Renal pelvis (tissue), 4 donors: ENCODE data around the gene UBE2U. TPM values are rescaled to one million over a fixed set of nuclear protein-coding genes. Genes with fewer than 3 reads are reported as not detected.
"Not testable (repeated sequence)": the region's sequence is repeated elsewhere in the genome, so short reads cannot be mapped to it uniquely, and the experiment has no call there.

ENCODE experiments used
- DNase-seq: peaks from one replicate; pipeline ENCODE4 v3.0.0-alpha.2; 2013
- polyA plus RNA-seq, 3 donors: library from polyadenylated mRNA; unstranded; fragments of 120-200 nt; gene quantifications; one replicate each; pipeline ENCODE4 v1.2.1, GENCODE V29; 2013; ENCODE audit not compliant: insufficient read length in 3 of 3

UBE2U gene
- polyA plus RNA-seq, 3 donors, result 0.52 TPM; not detected in 2

DNA sequence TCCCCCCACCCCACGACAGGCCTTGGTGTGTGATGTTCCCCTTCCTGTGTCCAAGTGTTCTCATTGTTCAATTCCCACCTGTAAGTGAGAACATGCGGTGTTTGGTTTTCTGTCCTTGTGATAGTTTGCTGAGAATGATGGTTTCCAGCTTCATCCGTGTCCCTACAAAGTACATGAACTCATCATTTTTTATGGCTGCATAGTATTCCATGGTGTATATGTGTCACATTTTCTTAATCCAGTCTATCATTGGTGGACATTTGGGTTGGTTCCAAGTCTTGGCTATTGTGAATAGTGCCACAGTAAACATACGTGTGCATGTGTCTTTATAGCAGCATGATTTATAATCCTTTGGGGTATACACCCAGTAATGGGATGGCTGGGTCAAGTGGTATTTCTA, 36.1 kb downstream of the UBE2U start:
- DNase-seq, result not testable (repeated sequence)

GRCh38 chr1:64240206-64240605, 36.8 kb downstream of the UBE2U start:
- no peak for DNase-seq

DNA sequence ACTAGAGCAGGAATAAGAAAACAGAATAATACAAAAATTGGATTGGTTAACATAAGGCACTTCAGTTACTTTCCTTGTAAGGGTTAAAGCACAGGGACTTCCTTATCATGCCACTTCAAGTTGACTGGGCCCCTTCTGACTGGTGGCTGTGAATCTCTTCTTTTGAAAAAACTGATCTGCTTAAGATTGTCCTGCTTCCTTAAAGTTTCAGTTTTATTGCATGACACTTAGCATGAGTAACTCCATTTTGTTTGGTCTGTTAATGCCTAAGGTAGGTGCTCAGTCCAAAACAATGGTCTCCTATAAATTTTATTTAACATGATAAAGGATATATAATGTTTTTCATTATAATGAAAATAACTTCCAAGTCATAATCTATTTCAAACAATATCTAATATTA, 37.6 kb downstream of the UBE2U start:
- DNase-seq, result no peak

- peak; percentile 27 for DNase-seq
Observed at GRCh38 chr1:64242895-64243756, 39.7 kb downstream of the UBE2U start.

- no peak for DNase-seq
Observed at GRCh38 chr1:64243757-64244080, 40.3 kb downstream of the UBE2U start.

GRCh38 chr1:64245495-64245894, 42.1 kb downstream of the UBE2U start:
- DNase-seq, result no peak

- DNase-seq, result peak; percentile 36
Observed at GRCh38 chr1:64246294-64246917, 43.0 kb downstream of the UBE2U start.

- peak; percentile 66 for DNase-seq
Observed at GRCh38 chr1:64248065-64248464, 44.6 kb downstream of the UBE2U start.

GRCh38 chr1:64250472-64250871, 47.0 kb downstream of the UBE2U start:
- not testable (repeated sequence) for DNase-seq

- DNase-seq, result no peak
Observed at GRCh38 chr1:64251971-64252370, 48.5 kb downstream of the UBE2U start.

- not testable (repeated sequence) for DNase-seq
Observed at GRCh38 chr1:64257233-64257632, 53.8 kb downstream of the UBE2U start.

GRCh38 chr1:64258444-64258843, 55.0 kb downstream of the UBE2U start:
- DNase-seq, result not testable (repeated sequence)

GRCh38 chr1:64263335-64263734, 59.9 kb downstream of the UBE2U start:
- no peak for DNase-seq

DNA sequence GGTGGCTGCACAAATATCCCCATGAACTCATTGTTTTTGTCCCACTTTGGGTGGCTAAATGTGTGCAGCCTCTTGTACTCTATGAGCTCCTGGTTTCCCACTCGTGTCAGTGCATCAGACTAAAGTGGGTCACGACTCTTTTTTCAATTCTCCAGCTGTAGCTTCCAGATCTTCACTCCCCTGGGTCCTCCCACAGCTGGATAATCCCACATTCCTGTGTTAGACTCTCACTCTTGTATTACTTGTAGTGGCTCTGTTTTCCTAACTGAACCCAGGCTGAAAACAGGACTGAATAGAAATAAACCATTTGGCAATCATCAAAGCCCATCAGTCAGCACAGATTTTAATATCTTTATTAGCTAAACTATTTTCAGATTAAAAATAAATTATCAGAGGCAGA, 60.4 kb downstream of the UBE2U start:
- no peak for DNase-seq

DNA sequence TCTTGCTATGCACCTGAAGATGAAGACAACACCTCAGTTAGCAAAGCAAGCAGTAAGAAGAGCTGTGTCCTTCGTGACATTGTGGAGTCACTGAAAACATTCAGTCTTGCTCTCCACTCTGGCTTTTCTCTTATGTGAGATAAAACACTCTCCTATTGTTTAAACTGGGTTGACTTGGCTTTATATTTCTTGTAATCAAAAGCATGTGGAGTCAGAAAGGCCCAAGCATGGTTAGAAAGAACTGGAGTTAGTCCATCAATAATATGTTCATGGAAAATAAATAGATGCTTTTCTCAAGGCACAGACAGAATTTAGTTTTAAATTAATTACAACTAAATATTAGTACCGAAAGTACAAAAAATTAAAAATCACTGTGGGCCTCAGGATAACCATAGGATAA, 61.7 kb downstream of the UBE2U start:
- no peak for DNase-seq

- DNase-seq, result no peak
Observed at GRCh38 chr1:64266991-64267390, 63.6 kb downstream of the UBE2U start.

DNA sequence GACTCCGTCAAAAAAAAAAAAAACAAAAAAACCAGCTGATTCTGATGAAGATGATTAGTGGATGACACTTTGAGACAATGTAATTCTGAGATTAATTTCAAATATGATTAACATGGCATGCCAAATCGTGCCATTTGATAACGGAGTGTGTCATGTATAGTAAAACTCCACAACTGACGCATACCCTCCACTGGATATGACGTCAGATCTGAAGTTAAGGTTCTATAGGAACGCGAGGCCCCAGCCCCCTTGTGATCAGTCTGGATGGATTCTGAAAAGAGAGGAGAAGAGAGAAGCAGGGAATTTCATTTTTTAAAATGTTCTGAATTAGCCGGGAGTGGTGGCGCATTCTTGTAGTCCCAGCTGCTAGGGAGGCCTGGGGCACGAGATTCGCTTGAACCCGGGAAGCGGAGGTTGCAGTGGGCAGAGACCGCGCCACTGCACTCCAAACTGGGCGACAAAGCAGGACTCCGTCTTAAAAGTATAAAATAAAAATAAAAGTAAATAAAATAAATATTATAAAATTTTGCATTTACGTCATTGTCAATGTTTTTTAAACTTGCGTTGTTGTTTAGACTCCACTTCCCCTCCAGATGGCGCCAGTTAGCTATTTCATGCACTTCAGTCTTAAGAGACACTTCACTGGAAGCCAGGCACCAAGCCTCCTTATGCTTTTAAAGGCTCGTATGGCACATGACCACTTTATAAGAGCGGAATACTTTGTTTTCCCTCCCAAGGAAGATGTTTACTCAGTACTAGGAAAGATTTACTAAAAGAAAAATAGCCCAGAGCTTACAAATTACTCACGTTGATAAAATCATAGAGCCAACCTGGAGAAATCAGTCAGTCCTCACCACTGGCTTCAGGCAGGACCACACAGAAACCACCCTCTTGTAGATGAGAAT, 65.5 kb downstream of the UBE2U start:
- peak; percentile 84 for DNase-seq

GRCh38 chr1:64269558-64269884, 66.1 kb downstream of the UBE2U start:
- no peak for DNase-seq

GRCh38 chr1:64280001-64280400, 76.6 kb downstream of the UBE2U start:
- no peak for DNase-seq

DNA sequence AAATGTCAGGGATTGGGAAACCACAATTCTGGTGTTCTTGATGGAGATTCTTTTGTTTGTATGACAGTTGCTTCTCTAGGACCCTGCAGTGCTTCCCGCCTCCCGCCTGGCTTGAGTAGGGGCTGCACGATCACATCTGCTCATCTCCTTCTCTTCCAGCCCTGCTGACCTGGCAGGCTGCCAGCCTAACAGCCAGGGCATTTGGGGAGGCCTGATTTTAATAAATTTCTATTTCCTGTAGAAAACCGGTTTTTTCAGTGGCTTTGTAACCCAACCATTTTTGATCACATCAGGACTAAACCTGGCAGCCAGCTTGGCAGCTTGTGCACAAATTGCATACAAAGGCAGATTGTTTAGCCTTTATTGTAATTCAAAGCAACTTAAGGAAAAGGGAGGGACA, 78.9 kb downstream of the UBE2U start:
- DNase-seq, result peak; percentile 64

- DNase-seq, result no peak
Observed at GRCh38 chr1:64287071-64287470, 83.6 kb downstream of the UBE2U start.

DNA sequence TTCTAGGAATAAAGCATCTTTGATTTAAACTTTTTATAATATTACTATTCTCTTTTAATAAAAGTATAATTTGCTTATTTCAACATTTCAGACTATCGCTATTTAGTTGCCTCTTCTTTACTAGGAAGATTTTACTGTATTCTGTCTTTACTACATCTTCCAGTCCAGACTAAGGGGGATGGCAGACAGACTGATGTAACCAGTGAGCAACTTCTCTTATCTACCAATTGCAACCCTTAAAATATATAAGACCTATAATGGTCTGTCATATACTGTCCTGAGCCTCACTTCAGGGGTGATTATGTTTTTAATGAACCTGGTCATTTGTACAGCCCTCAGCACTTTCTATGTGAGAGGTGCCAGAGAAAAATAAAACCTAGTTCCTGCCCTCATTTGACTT, 87.0 kb downstream of the UBE2U start:
- no peak for DNase-seq

GRCh38 chr1:64291931-64292330, 88.5 kb downstream of the UBE2U start:
- DNase-seq, result no peak
